GM23338 (cell line): Measurements from ENCODE around the gene ALDH5A1. TPM values are rescaled to one million over a fixed set of nuclear protein-coding genes. Genes with fewer than 3 reads are reported as not detected.

Experiments used
- ATAC-seq: fragments of 200-7000 bp; cut with Tn5 transposase; 3 replicates; pipeline ENCODE4 v1.9.1; 2020
- DNase-seq: peaks from one replicate; pipeline ENCODE4 v3.0.0-alpha.2; 2015; ENCODE audit warnings: low spot score
- H2AFZ ChIP-seq: fragments of 200-600 bp; sonication (generic); 2 replicates; pipeline ENCODE4 v1.8.0; 2016; ENCODE audit warnings: antibody characterized with exemption, mild to moderate bottlenecking, moderate library complexity
- H3F3A ChIP-seq: fragments of 200-600 bp; sonication (generic); replicated peaks from 2 replicates; pipeline ENCODE4 v1.8.0; 2017; ENCODE audit warnings: antibody characterized with exemption, mixed run types, low read depth
- H3K27ac ChIP-seq: fragments of 200-600 bp; sonication (generic); 2 replicates; pipeline ENCODE4 v1.6.1; 2016; ENCODE audit warnings: low read depth
- H3K27me3 ChIP-seq: fragments of 200-600 bp; sonication (generic); 2 replicates; pipeline ENCODE4 v1.8.0; 2016; ENCODE audit warnings: mild to moderate bottlenecking, mixed run types, moderate library complexity; ENCODE audit not compliant: insufficient read depth
- H3K36me3 ChIP-seq: fragments of 200-600 bp; sonication (generic); 2 replicates; pipeline ENCODE4 v1.8.0; 2016; ENCODE audit warnings: mild to moderate bottlenecking; ENCODE audit not compliant: insufficient read depth
- H3K4me1 ChIP-seq: fragments of 200-600 bp; sonication (generic); 2 replicates; pipeline ENCODE4 v1.8.0; 2016; ENCODE audit warnings: mild to moderate bottlenecking, moderate library complexity; ENCODE audit not compliant: insufficient read depth
- H3K4me2 ChIP-seq: fragments of 200-600 bp; sonication (generic); 2 replicates; pipeline ENCODE4 v1.7.1; 2017; ENCODE audit warnings: mixed run types
- H3K4me3 ChIP-seq: fragments of 200-600 bp; sonication (generic); 2 replicates; pipeline ENCODE4 v1.6.1; 2016; ENCODE audit warnings: mixed run types
- H3K79me2 ChIP-seq: fragments of 200-600 bp; sonication (generic); replicated peaks from 2 replicates; pipeline ENCODE4 v1.8.0; 2017; ENCODE audit warnings: mild to moderate bottlenecking; ENCODE audit not compliant: insufficient read depth
- H3K9me2 ChIP-seq: fragments of 200-600 bp; sonication (generic); 2 replicates; pipeline ENCODE4 v1.8.0; 2017; ENCODE audit not compliant: insufficient read depth
- H4K20me1 ChIP-seq: fragments of 200-600 bp; sonication (generic); replicated peaks from 2 replicates; pipeline ENCODE4 v1.8.0; 2017; ENCODE audit warnings: mild to moderate bottlenecking; ENCODE audit not compliant: insufficient read depth
- H3K27ac Mint-ChIP-seq: 2 replicates; pipeline ENCODE4 v1.8.0; 2020; ENCODE audit warnings: inconsistent platforms, mild to moderate bottlenecking, moderate library complexity, mixed read lengths
- H3K27me3 Mint-ChIP-seq: 3 replicates; pipeline ENCODE4 v1.8.0; 2022; ENCODE audit warnings: low read depth, mild to moderate bottlenecking, moderate library complexity, mixed read lengths, inconsistent platforms; ENCODE audit not compliant: insufficient read depth, poor library complexity
- H3K36me3 Mint-ChIP-seq: 3 replicates; pipeline ENCODE4 v1.8.0; 2021; ENCODE audit warnings: low read depth, mild to moderate bottlenecking, inconsistent platforms, moderate library complexity, mixed read lengths
- H3K4me1 Mint-ChIP-seq: 3 replicates; pipeline ENCODE4 v1.8.0; 2020; ENCODE audit warnings: mild to moderate bottlenecking, inconsistent platforms, mixed read lengths
- H3K4me3 Mint-ChIP-seq: 3 replicates; pipeline ENCODE4 v1.8.0; 2021; ENCODE audit warnings: moderate library complexity, mild to moderate bottlenecking, inconsistent platforms, mixed read lengths
- H3K9me3 Mint-ChIP-seq: 3 replicates; pipeline ENCODE4 v1.8.0; 2020; ENCODE audit warnings: moderate library complexity, mild to moderate bottlenecking, inconsistent platforms, mixed read lengths
- CREB1 ChIP-seq: fragments of 250-450 bp; sonication (Bioruptor Pico); IDR thresholded peaks from 2 replicates; pipeline ENCODE4 v1.5.0; 2020; ENCODE audit warnings: low read depth, mild to moderate bottlenecking, moderate library complexity
- EZH2 ChIP-seq: fragments of 200-600 bp; sonication (generic); IDR thresholded peaks from one replicate; pipeline ENCODE4 v1.8.0; 2017; ENCODE audit warnings: antibody characterized with exemption, mild to moderate bottlenecking, low read depth; ENCODE audit not compliant: unreplicated experiment
- EZH2phosphoT487 ChIP-seq: fragments of 200-600 bp; sonication (generic); IDR thresholded peaks from one replicate; pipeline ENCODE4 v1.8.1; 2018; ENCODE audit warnings: antibody characterized with exemption; ENCODE audit not compliant: unreplicated experiment
- JUNB ChIP-seq: IDR thresholded peaks from one replicate; pipeline ENCODE4 v1.6.1; 2016; ENCODE audit warnings: antibody characterized with exemption; ENCODE audit not compliant: unreplicated experiment
- NANOG ChIP-seq: IDR thresholded peaks from 2 replicates; pipeline ENCODE4 v1.6.1; 2016; ENCODE audit warnings: antibody characterized with exemption, borderline replicate concordance
- POLR2AphosphoS5 ChIP-seq: IDR thresholded peaks from 2 replicates; pipeline ENCODE4 v1.6.1; 2016; ENCODE audit warnings: antibody characterized with exemption, low read depth
- STAT1 ChIP-seq: IDR thresholded peaks from one replicate; pipeline ENCODE4 v1.6.1; 2016; ENCODE audit warnings: antibody characterized with exemption; ENCODE audit not compliant: unreplicated experiment
- ZNF114 ChIP-seq: fragments of 250-450 bp; sonication (Bioruptor Pico); IDR thresholded peaks from 2 replicates; pipeline ENCODE4 v1.5.0; 2020; ENCODE audit warnings: mild to moderate bottlenecking, moderate library complexity
- ZNF331 ChIP-seq: fragments of 250-450 bp; sonication (Bioruptor Pico); IDR thresholded peaks from 2 replicates; pipeline ENCODE4 v1.5.0; 2020; ENCODE audit warnings: low read depth, mild to moderate bottlenecking, moderate library complexity
- polyA plus RNA-seq: library from polyadenylated mRNA; unstranded; fragments of >200 nt; fragmentation: Nextera tagmentation; extraction: Ambion mirVana; gene quantifications from 2 replicates; pipeline ENCODE4 v1.2.1, GENCODE V29; 2016
- total RNA-seq: library from RNA; depleted of rRNA; stranded (reverse); fragments of >200 nt; shearing (Covaris generic); gene quantifications from 2 replicates; pipeline ENCODE4 v1.2.3, GENCODE V29; 2014
- TF ChIP-seq, protein P1 (sequence below): IDR thresholded peaks from 2 replicates; pipeline ENCODE4 v1.6.1; 2016; ENCODE audit warnings: antibody characterized with exemption
- TF ChIP-seq, protein P2 (sequence below), 2 experiments: fragments of 200-600 bp in 1 of 2; sonication (generic) in 1 of 2; conservative IDR thresholded peaks; 2 replicates each; pipeline versions ENCODE4 v1.5.1 to v1.6.1; 2016 to 2017; ENCODE audit warnings: antibody characterized with exemption in 2 of 2, low read depth in 2 of 2, mild to moderate bottlenecking in 2 of 2, moderate library complexity in 1 of 2
- TF ChIP-seq, protein P3 (sequence below): IDR thresholded peaks from one replicate; pipeline ENCODE4 v1.6.1; 2018; ENCODE audit warnings: antibody characterized with exemption; ENCODE audit not compliant: unreplicated experiment
- TF ChIP-seq, protein P4 (sequence below): fragments of 250-450 bp; sonication (Bioruptor Pico); IDR thresholded peaks from 2 replicates; pipeline ENCODE4 v1.5.0; 2020; ENCODE audit warnings: mild to moderate bottlenecking, moderate library complexity

Gene ALDH5A1
- total and polyA plus RNA-seq, 2 experiments from 2014 or later, result 3.1 to 5.2 TPM

DNA sequence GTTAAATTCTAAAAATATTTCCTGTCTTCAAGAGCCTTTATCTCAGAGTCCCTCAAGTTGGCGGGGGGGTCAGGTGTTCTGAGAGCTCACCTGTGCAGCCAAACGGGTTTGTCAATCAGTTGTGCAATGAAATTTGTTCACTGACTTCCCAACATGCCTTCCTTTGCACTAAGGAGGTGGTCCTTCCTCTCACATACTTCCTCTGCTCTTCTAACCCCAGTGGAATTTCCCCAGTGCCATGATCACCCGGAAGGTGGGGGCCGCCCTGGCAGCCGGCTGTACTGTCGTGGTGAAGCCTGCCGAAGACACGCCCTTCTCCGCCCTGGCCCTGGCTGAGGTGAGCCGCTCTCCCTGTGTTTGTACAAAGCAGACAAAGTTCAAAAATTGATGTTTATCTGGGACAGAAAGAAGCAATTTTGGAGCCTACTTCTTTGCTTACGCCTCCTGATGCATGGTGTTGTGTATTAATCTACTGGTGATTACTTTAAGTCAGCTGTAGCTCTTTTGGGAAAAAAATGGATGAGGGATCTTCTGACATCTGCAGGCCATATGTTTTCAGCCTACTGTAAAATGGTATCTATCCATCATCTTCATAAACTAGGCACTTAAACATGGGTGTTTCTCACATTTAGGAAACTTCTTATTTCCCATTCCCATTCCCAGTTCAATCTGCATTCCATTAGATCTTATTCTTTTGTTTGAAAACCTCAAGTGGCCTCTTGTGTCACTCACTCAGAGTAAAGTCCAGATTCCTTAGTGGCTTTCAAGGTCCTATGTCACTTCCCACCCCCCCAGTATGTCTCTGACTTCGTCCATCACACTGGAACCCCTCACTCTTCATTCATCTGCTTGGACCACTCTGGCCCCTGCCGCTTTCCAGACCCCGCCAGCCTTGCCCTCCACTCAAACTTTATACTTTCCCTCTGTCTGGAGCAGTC, 10.1 kb downstream of the ALDH5A1 start:
- peaks cover 12% of the 10 kb centered on the region; the same call in 2 of the 3 replicates for H3K9me3 Mint-ChIP-seq
- Histone ChIP-seq H3K27me3 (no peaks in the 10 kb centered on the region), H2AFZ (no peak overlapping the region), H3K79me2 (no peaks in the 10 kb centered on the region), H4K20me1 (no peaks in the 10 kb centered on the region), H3K4me3 (no peak overlapping the region), H3K9me2 (no peaks in the 10 kb centered on the region), H3K4me1 (peaks cover 21% of the 10 kb centered on the region; the same call in 1 of the 2 replicates), H3K36me3 (no peaks in the 10 kb centered on the region), H3K27ac (no peak overlapping the region), H3K4me2 (no peak overlapping the region), H3F3A (no peaks in the 10 kb centered on the region)
- peaks cover 16% of the 10 kb centered on the region; the same call in 2 of the 3 replicates for H3K36me3 Mint-ChIP-seq
- TF ChIP-seq EZH2phosphoT487 (no peak), CREB1 (CRISPR knock-in tag) (no peak), EZH2 (no peak), NANOG (no peak), ZNF114 (no peak), STAT1 (no peak), JUNB (no peak), ZNF331 (CRISPR knock-in tag) (no peak), POLR2AphosphoS5 (no peak)
- TF ChIP-seq, protein P1, sequence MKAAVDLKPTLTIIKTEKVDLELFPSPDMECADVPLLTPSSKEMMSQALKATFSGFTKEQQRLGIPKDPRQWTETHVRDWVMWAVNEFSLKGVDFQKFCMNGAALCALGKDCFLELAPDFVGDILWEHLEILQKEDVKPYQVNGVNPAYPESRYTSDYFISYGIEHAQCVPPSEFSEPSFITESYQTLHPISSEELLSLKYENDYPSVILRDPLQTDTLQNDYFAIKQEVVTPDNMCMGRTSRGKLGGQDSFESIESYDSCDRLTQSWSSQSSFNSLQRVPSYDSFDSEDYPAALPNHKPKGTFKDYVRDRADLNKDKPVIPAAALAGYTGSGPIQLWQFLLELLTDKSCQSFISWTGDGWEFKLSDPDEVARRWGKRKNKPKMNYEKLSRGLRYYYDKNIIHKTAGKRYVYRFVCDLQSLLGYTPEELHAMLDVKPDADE, result no peak
- TF ChIP-seq, protein P2, sequence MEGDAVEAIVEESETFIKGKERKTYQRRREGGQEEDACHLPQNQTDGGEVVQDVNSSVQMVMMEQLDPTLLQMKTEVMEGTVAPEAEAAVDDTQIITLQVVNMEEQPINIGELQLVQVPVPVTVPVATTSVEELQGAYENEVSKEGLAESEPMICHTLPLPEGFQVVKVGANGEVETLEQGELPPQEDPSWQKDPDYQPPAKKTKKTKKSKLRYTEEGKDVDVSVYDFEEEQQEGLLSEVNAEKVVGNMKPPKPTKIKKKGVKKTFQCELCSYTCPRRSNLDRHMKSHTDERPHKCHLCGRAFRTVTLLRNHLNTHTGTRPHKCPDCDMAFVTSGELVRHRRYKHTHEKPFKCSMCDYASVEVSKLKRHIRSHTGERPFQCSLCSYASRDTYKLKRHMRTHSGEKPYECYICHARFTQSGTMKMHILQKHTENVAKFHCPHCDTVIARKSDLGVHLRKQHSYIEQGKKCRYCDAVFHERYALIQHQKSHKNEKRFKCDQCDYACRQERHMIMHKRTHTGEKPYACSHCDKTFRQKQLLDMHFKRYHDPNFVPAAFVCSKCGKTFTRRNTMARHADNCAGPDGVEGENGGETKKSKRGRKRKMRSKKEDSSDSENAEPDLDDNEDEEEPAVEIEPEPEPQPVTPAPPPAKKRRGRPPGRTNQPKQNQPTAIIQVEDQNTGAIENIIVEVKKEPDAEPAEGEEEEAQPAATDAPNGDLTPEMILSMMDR (conservative IDR thresholded peaks at IDR 0.05; ENCODE audit: low read depth in 2 of 2), result no peak
- TF ChIP-seq, protein P3, sequence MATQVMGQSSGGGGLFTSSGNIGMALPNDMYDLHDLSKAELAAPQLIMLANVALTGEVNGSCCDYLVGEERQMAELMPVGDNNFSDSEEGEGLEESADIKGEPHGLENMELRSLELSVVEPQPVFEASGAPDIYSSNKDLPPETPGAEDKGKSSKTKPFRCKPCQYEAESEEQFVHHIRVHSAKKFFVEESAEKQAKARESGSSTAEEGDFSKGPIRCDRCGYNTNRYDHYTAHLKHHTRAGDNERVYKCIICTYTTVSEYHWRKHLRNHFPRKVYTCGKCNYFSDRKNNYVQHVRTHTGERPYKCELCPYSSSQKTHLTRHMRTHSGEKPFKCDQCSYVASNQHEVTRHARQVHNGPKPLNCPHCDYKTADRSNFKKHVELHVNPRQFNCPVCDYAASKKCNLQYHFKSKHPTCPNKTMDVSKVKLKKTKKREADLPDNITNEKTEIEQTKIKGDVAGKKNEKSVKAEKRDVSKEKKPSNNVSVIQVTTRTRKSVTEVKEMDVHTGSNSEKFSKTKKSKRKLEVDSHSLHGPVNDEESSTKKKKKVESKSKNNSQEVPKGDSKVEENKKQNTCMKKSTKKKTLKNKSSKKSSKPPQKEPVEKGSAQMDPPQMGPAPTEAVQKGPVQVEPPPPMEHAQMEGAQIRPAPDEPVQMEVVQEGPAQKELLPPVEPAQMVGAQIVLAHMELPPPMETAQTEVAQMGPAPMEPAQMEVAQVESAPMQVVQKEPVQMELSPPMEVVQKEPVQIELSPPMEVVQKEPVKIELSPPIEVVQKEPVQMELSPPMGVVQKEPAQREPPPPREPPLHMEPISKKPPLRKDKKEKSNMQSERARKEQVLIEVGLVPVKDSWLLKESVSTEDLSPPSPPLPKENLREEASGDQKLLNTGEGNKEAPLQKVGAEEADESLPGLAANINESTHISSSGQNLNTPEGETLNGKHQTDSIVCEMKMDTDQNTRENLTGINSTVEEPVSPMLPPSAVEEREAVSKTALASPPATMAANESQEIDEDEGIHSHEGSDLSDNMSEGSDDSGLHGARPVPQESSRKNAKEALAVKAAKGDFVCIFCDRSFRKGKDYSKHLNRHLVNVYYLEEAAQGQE, result no peak
- TF ChIP-seq, protein P4, sequence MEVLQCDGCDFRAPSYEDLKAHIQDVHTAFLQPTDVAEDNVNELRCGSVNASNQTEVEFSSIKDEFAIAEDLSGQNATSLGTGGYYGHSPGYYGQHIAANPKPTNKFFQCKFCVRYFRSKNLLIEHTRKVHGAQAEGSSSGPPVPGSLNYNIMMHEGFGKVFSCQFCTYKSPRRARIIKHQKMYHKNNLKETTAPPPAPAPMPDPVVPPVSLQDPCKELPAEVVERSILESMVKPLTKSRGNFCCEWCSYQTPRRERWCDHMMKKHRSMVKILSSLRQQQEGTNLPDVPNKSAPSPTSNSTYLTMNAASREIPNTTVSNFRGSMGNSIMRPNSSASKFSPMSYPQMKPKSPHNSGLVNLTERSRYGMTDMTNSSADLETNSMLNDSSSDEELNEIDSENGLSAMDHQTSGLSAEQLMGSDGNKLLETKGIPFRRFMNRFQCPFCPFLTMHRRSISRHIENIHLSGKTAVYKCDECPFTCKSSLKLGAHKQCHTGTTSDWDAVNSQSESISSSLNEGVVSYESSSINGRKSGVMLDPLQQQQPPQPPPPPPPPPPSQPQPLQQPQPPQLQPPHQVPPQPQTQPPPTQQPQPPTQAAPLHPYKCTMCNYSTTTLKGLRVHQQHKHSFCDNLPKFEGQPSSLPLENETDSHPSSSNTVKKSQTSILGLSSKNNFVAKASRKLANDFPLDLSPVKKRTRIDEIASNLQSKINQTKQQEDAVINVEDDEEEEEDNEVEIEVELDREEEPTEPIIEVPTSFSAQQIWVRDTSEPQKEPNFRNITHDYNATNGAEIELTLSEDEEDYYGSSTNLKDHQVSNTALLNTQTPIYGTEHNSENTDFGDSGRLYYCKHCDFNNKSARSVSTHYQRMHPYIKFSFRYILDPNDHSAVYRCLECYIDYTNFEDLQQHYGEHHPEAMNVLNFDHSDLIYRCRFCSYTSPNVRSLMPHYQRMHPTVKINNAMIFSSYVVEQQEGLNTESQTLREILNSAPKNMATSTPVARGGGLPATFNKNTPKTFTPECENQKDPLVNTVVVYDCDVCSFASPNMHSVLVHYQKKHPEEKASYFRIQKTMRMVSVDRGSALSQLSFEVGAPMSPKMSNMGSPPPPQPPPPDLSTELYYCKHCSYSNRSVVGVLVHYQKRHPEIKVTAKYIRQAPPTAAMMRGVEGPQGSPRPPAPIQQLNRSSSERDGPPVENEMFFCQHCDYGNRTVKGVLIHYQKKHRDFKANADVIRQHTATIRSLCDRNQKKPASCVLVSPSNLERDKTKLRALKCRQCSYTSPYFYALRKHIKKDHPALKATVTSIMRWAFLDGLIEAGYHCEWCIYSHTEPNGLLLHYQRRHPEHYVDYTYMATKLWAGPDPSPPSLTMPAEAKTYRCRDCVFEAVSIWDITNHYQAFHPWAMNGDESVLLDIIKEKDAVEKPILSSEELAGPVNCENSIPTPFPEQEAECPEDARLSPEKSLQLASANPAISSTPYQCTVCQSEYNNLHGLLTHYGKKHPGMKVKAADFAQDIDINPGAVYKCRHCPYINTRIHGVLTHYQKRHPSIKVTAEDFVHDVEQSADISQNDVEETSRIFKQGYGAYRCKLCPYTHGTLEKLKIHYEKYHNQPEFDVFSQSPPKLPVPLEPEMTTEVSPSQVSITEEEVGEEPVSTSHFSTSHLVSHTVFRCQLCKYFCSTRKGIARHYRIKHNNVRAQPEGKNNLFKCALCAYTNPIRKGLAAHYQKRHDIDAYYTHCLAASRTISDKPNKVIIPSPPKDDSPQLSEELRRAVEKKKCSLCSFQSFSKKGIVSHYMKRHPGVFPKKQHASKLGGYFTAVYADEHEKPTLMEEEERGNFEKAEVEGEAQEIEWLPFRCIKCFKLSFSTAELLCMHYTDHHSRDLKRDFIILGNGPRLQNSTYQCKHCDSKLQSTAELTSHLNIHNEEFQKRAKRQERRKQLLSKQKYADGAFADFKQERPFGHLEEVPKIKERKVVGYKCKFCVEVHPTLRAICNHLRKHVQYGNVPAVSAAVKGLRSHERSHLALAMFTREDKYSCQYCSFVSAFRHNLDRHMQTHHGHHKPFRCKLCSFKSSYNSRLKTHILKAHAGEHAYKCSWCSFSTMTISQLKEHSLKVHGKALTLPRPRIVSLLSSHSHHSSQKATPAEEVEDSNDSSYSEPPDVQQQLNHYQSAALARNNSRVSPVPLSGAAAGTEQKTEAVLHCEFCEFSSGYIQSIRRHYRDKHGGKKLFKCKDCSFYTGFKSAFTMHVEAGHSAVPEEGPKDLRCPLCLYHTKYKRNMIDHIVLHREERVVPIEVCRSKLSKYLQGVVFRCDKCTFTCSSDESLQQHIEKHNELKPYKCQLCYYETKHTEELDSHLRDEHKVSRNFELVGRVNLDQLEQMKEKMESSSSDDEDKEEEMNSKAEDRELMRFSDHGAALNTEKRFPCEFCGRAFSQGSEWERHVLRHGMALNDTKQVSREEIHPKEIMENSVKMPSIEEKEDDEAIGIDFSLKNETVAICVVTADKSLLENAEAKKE (CRISPR knock-in tag), result no peak
- H3K27ac Mint-ChIP-seq, result no peak overlapping the region
- H3K27me3 Mint-ChIP-seq, result peaks cover 7% of the 10 kb centered on the region
- ATAC-seq, result no peak
- DNase-seq, result no peak
- no peak overlapping the region for H3K4me3 Mint-ChIP-seq
- peaks cover 30% of the 10 kb centered on the region for H3K4me1 Mint-ChIP-seq
